Cardiac fibroblast (primary cell): ENCODE results near the gene MAP7.

Source experiments
- DNase-seq, 2 donors: peaks; one replicate each; pipeline versions ENCODE4 v3.0.0 to v3.0.0-alpha.2; 2010; ENCODE audit warnings: low read depth in 2 of 2
- H3K4me3 ChIP-seq, 2 donors: replicated peaks in 1 of 2; 1 replicate in 1 of 2; 2 replicates in 1 of 2; pipeline ENCODE4 v1.5.1; 2011; ENCODE audit warnings: low read depth in 2 of 2, low read length in 2 of 2, mild to moderate bottlenecking in 2 of 2, moderate library complexity in 1 of 2
- TF ChIP-seq, protein P1 (sequence below): IDR thresholded peaks from one replicate; pipeline ENCODE4 v1.5.1; 2011; ENCODE audit warnings: low read depth, mild to moderate bottlenecking, low read length, inconsistent platforms

MAP7 gene

GRCh38 chr6:136333824-136334464, 216.3 kb downstream of the MAP7 start:
- DNase-seq: peak in 1 of 2 donors; percentile 12
- TF ChIP-seq, protein P1, sequence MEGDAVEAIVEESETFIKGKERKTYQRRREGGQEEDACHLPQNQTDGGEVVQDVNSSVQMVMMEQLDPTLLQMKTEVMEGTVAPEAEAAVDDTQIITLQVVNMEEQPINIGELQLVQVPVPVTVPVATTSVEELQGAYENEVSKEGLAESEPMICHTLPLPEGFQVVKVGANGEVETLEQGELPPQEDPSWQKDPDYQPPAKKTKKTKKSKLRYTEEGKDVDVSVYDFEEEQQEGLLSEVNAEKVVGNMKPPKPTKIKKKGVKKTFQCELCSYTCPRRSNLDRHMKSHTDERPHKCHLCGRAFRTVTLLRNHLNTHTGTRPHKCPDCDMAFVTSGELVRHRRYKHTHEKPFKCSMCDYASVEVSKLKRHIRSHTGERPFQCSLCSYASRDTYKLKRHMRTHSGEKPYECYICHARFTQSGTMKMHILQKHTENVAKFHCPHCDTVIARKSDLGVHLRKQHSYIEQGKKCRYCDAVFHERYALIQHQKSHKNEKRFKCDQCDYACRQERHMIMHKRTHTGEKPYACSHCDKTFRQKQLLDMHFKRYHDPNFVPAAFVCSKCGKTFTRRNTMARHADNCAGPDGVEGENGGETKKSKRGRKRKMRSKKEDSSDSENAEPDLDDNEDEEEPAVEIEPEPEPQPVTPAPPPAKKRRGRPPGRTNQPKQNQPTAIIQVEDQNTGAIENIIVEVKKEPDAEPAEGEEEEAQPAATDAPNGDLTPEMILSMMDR: no peak
- H3K4me3 ChIP-seq: no peak overlapping the region

- TF ChIP-seq, protein P1: no peak
- no peak overlapping the region for H3K4me3 ChIP-seq
- no peak for DNase-seq
Measured at GRCh38 chr6:136331461-136331860, 218.8 kb downstream of the MAP7 start.

DNA sequence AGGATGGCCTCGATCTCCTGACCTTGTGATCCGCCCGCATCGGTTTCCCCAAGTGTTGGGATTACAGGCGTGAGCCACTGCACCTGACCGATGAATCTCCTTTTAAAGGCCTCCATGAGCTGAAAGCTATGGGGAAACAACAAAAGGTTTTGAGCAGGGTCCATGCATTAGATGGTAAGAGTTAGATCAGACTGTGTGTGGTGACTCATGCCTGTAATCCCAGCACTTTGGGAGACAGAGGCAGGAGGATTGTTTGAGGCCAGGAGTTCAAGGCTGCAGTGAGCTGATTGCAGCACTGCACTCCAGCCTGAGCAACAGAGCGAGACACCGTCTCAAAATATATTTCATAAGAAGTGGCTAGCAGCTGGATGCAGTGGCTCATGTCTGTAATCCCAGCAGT, 219.6 kb downstream of the MAP7 start:
- TF ChIP-seq, protein P1: no peak
- no peak overlapping the region for H3K4me3 ChIP-seq
- DNase-seq: no peak

- peak; percentile 19 to 46 for DNase-seq
- no peak overlapping the region for H3K4me3 ChIP-seq
- TF ChIP-seq, protein P1: no peak
Measured at GRCh38 chr6:136326038-136326553, 224.1 kb downstream of the MAP7 start.

GRCh38 chr6:136324686-136325380, 225.4 kb downstream of the MAP7 start:
- TF ChIP-seq, protein P1: no peak
- peak in 1 of 2 donors; percentile 24 for DNase-seq
- no peak overlapping the region for H3K4me3 ChIP-seq

GRCh38 chr6:136323431-136324112, 226.7 kb downstream of the MAP7 start:
- DNase-seq: peak in 1 of 2 donors; percentile 46
- H3K4me3 ChIP-seq: no peak overlapping the region
- TF ChIP-seq, protein P1: no peak
